Right lung (tissue), 5 donors: ENCODE data around the gene NDUFA5. TPM values are rescaled to one million over a fixed set of nuclear protein-coding genes. Genes with fewer than 3 reads are reported as not detected.
"Not testable (repeated sequence)": the region's sequence is repeated elsewhere in the genome, so short reads cannot be mapped to it uniquely, and the experiment has no call there.

Experiments
- DNase-seq, 2 donors: peaks; one replicate each; pipeline ENCODE4 v3.0.0-alpha.2; 2013
- polyA plus RNA-seq, 5 donors: library from polyadenylated mRNA; unstranded; fragments of 120-200 nt; gene quantifications; one replicate each; pipeline versions ENCODE4 v1.2.1 to v1.2.3, GENCODE V29; 2013; ENCODE audit warnings: inconsistent platforms in 1 of 5, low replicate concordance in 1 of 5; ENCODE audit not compliant: insufficient read length in 5 of 5, insufficient read depth in 1 of 5

Gene NDUFA5
- polyA plus RNA-seq, 5 donors, result 122 to 184 (median 159) TPM

DNA sequence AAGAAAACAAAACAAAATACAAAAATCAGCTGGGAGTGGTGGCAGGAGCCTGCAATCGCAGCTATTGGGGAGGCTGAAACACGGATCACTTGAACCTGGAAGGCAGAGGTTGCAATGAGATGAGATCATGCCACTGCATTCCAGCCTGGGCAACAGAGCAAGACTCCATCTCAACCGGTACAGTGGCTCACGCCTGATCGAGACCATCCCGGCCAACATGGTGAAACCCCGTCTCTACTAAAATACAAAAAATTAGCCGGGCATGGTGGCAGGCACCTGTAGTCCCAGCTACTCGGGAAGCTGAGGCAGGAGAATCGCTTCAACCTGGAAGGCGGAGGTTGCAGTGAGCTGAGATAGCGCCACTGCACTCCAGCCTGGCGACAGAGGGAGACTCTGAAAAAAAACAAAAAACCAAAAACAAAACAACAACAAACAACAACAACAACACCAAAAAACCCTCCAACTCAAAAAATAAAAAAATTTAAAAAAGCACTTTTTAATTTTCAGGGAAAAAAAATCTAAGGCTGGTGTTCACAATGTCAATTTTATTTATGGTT, 27.5 kb downstream of the NDUFA5 start:
- not testable (repeated sequence) for DNase-seq

DNA sequence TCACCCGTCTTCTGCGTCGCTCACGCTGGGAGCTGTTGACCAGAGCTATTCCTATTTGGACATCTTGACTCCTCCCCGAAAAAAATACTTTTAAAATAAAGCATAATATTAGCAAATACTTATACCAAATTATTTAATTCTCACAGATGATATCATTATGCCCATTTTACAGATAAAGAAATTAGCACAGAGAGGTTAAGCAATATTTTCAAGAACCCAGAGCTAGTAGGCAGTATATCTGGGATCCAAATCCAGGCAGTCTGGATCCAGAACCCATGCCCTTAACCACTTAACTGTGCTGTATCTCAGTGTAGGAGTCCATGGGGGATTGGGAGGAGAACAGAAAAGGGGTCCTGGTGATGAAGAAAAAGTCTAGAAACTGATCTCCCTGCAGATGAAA, 29.4 kb downstream of the NDUFA5 start:
- DNase-seq, result no peak

DNA sequence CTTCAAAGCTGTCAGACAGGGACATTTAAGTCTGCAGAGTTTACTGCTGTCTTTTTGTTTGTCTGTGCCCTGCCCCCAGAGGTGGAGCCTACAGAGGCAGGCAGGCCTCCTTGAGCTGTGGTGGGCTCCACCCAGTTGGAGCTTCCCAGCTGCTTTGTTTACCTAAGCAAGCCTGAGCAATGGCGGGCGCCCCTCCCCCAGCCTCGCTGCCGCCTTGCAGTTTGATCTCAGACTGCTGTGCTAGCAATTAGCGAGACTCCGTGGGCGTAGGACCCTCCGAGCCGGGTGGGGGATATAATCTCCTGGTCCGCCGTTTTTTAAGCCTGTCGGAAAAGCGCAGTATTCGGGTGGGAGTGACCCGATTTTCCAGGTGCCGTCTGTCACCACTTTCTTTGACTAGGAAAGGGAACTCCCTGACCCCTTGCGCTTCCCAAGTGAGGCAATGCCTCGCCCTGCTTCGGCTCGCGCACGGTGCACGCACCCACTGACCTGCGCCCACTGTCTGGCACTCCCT, 29.8 kb downstream of the NDUFA5 start:
- DNase-seq, result not testable (repeated sequence)

DNA sequence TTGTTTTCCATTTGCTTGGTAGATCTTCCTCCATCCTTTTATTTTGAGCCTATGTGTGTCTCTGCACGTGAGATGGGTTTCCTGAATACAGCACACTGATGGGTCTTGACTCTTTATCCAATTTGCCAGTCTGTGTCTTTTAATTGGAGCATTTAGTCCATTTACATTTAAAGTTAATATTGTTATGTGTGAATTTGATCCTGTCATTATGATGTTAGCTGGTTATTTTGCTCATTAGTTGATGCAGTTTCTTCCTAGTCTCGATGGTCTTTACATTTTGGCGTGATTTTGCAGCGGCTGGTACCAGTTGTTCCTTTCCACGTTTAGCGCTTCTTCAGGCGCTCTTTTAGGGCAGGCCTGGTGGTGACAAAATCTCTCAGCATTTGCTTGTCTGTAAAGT, 31.1 kb downstream of the NDUFA5 start:
- DNase-seq, result not testable (repeated sequence)

DNA sequence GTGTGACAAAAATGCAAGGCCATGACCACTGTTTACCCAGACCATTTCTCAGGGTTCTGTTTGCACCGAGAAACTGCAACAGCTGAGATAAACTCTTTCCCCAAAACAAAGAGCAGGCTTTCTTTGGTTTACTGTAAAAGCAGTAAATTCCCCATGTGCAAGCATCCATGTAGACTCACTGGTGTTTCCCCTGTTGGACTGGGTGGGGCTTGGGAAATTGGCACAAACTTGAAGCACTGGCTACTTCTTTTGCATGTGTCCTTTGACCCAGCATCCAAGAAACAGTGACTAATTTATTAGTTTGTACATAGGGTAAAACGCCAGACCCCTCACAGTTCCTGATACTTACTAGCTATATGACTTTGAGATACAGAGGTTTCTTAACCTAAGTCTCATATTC, 35.6 kb downstream of the NDUFA5 start:
- DNase-seq, result no peak

DNA sequence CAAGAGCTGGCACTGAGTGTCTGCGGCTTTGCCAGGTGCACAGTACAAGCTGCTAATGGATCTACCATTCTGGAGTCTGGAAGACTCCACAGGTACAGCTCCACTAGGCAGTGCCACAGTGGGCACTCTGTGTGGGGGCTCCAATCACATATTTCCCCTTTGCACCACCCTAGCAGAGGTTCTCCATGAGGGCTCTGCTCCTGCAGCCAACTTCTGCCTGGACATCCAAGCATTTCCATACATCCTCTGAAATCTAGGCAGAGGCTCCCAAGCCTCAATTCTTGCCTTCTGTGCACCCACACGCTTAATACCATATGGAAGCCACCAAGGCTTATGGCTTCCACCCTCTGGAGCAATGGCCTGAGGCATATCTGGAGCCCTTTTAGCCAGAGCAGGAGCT, 52.4 kb downstream of the NDUFA5 start:
- DNase-seq, result no peak

DNA sequence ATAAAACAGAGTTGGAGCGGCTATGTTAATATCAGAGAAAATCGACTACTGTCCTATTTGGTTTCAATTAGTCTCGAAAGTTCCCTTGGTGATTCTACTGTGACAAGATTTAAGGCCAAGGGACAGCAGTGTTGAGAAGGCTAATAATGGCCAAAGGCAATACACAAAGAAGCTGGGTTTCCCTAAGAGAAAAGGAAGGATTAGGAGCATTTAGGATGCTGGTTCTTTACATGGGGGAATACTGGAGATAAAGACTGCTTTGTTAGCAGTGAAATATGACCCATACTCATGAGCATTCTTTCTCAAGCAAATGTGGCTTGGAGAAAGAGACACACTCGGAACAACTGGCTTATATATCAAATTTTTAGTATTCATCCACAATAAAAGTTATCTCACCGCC, 55.4 kb downstream of the NDUFA5 start:
- no peak for DNase-seq

DNA sequence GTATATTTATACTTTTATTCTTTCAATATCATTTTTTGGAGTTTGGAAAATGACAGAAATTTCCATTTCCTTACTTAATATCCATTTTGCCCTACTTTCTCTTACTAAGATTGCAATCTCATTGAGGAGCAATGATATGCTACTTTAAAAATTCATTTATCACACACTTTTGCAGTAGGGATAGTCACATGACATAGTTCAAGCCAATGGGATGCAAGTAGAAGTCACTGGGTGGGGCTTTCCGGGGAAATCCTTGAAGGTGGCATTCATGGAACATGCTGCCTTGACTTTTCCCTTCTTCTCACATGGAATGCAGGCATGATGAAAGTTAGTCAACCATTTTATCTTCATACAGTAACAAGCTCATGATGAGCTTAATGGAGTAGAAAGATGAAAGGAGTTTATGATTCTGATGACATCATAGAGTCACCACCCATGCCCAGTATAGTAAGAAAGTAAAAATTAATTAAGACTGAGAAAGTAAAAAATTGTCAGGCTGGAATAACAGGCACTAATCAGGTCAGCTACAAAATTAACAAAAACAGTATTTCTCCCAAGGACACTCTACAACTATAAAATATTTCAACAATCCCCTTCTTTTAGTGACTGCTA, 56.6 kb downstream of the NDUFA5 start:
- no peak for DNase-seq

DNA sequence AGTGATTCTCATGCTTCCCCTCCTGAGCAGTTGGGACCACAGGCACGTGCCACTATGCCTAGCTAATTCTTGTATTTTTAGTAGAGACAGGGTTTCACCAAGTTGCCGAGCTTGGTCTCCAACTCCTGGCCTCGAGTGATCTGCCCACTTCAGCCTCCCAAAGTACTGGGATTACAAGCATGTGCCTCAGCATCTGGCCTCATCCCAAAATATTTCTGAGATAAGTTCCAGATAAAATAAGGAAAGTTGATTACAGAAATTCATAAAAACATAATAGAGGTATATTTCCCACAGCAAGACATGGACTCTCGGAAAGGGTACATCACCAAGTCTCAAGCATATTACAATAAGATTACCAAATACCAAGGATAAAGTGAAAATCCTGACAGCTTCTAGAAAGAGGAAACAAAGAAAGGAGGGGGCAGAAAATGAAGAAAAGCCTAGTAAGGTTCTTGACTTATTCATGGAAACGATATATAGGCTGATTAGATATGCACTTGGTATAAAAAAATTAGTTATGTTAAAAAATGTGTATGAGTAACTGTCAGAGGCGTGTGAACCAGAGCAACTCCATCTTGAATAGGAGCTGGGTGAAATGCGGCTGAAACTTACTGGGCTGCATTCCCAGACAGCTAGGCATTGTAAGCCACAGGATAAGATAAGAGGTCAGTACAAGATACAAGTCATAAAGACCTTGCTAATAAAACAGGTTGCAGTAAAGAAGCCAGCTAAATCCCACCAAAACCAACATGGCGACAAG, 58.2 kb downstream of the NDUFA5 start:
- DNase-seq, result no peak

DNA sequence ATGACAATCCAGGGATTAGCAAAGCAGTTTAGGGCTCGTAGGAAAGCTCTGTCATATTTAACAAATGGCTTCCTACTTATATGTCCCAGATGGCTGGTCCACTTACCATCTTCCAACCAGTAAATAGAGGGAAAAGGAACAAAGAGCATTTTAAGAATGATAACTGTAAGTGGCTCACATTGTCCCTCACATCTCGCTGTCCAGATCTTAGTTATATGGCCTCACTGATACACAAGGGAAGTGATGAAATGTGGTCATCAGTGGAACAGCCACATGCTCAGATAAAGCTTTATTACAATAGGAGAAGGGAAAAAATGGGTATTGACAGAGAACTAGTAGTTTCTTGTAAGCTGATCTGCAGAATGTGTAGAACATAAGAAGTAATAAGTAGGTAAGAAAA, 59.0 kb downstream of the NDUFA5 start:
- peak in 1 of 2 donors; percentile 6 for DNase-seq

DNA sequence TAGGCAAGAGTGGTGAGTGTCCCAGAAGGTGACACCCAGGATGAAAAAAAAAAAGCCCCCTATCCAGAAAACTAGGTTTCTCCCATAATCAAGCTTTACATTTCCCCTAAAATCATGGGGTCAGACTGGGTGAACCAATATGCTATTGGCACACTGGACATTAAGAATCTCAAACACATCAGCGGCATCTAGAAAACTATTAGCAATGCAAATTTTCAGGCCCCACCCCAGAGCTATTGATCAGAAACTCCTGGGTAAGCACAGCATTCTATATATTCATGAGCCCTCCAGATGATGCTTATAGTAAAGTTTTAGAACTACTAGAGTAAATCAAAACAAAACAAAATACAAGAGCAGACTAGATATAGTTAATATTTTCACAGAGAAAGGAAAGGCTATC, 59.6 kb downstream of the NDUFA5 start:
- DNase-seq, result no peak

DNA sequence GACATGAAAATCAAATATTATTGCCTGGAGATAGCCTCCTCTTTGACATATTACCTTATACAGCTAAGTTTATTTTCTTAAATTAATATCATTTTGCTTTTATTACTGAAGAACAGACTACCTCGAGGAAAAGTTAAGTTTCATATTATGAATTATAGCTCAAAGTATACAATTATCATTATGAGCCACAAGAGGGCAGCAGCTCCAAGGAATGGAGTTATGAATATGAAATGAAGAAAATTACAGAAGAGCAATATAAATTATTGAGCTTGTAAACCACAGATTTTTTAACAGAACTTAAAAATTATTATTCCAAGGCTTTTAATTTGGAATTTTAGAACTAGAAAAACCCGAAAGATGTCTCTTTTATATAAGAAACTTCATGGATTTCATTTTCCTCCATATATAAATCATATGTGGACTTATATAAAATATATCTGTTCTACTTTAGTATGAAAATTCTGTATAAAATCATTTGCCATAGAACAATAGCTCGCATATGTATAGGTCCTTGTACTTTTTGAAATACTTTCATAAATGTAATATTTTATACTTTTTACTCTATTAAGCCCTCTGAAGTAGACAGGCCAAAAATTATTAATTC, 63.3 kb downstream of the NDUFA5 start:
- DNase-seq, result peak in 1 of 2 donors; percentile 23

DNA sequence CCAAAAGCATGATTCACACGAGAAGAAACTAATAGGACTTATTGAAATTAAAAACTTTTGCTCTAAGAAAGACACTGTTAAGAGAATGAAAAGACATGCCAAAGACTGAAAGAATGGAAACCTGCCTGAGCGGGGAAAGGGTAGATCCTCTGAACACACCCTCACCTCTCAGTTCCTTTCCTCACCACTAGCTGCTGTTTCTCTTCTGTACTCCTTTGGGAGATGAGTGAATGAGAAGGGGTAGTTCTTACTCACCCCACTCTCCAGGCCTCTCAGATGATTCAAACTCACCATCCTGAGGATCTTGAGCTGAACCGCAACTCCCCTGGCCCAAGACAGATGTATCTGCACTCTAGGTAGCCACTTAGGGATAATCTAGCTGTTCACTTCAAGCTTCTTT, 65.1 kb downstream of the NDUFA5 start:
- no peak for DNase-seq

Other genes starting within 250 kb of the NDUFA5 start
- 1 to 10 TPM; 1.6 to 3.7 (median 2.9) TPM for gene IQUB, start 23.2 kb downstream of the NDUFA5 start, polyA plus RNA-seq
- under 1 TPM in 1 of 5 donors, not detected in 4; 0.24 TPM for gene ASB15, start 44.0 kb upstream of the NDUFA5 start, polyA plus RNA-seq
- 1 to 10 TPM in 1 of 5 donors, under 1 TPM in 2, not detected in 2; 0.13 to 5.5 (median 0.32) TPM for gene LMOD2, start 98.0 kb upstream of the NDUFA5 start, polyA plus RNA-seq
- 10 to 100 TPM; 42.0 to 57.1 (median 53.1) TPM for gene WASL, start 191.2 kb upstream of the NDUFA5 start, polyA plus RNA-seq